Activated naive CD8-positive, alpha-beta T cell treated with anti-CD3 and anti-CD28 coated beads, Interleukin-2, amount 50 U/mL, for 24 hours (primary cell): ENCODE results near the gene LGALS9.
"Not testable (repeated sequence)": the region's sequence is repeated elsewhere in the genome, so short reads cannot be mapped to it uniquely, and the experiment has no call there.

Source experiments
- ATAC-seq: fragments of 150-1000 bp; cut with Tn5 transposase; one replicate; pipeline ENCODE4 v1.10.0; 2021
- DNase-seq: peaks from one replicate; pipeline ENCODE4 v3.0.0; 2021
- H3K27ac Mint-ChIP-seq: one replicate; pipeline ENCODE4 v1.8.0; 2021; ENCODE audit warnings: mild to moderate bottlenecking, mixed read lengths
- H3K27me3 Mint-ChIP-seq: one replicate; pipeline ENCODE4 v1.8.0; 2021; ENCODE audit warnings: mixed read lengths
- H3K36me3 Mint-ChIP-seq: one replicate; pipeline ENCODE4 v1.8.0; 2021; ENCODE audit warnings: low read depth, mixed read lengths
- H3K4me1 Mint-ChIP-seq: one replicate; pipeline ENCODE4 v1.8.0; 2021; ENCODE audit warnings: mixed read lengths
- H3K4me3 Mint-ChIP-seq: one replicate; pipeline ENCODE4 v1.8.0; 2021; ENCODE audit warnings: mild to moderate bottlenecking, moderate library complexity, mixed read lengths
- H3K9me3 Mint-ChIP-seq: one replicate; pipeline ENCODE4 v1.8.0; 2021; ENCODE audit warnings: mixed read lengths

LGALS9 gene

DNA sequence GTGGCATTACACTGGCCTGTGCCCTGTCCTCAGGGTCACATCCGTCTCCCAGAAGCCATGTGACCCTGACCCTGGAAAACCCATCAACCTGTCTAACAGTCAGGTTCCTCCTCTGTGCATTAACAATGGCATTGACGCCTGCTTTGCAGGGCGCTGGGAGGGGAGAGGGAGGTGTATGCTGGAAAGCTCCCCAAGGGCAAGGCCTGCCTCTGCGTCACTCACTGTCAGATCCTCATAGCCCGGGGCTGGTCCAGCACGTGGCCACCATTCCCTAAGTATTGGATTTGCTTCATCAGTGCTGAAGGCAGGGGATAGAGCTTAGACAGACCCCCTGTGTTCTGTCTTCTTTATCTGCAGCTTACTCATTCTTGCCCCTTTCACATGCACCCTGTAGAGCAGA is 35.3 kb downstream of the LGALS9 start:
- not testable (repeated sequence) for H3K9me3 Mint-ChIP-seq, DNase-seq, H3K27me3 Mint-ChIP-seq, H3K27ac Mint-ChIP-seq, H3K36me3 Mint-ChIP-seq, ATAC-seq, H3K4me1 Mint-ChIP-seq, H3K4me3 Mint-ChIP-seq

DNA sequence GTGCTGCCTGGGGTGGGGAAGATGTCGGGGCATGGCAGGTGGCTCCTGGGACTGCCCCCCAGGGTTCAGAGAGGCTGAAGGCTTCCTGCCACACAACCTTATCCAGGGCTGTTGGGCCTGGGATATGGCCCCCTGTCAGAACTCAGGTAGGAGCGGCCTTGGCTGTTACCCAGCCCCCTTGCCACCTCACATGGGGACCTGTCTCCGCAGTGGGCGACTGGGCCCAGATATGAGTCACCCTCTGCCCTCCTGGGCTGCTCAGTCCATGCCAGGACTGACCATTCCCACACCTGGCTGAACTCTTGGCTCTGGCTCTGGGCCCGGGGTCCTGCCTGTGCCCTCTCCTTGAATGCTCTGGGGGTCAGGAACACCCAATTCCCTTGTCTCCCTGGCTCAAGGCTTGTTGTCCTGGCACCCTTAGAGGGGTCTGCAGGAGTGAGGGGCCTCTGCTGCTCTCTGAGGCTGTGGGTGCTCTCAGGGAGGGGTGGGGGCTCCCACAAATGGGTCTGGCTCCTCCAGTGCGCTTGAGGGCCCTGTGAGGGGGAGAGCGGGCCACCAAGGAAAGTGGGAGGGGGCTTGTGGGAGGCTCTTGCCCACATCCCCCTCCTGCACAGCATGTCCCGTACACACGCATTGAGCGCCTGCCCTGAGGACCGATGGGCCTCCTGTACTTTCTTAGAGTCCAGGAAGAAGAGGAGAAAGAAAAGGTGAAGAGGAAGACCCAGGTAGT is 36.0 kb downstream of the LGALS9 start:
- H3K9me3 Mint-ChIP-seq: no peaks in the 10 kb centered on the region
- H3K27ac Mint-ChIP-seq: no peak overlapping the region
- H3K27me3 Mint-ChIP-seq: peaks cover 2% of the 10 kb centered on the region
- no peaks in the 10 kb centered on the region for H3K36me3 Mint-ChIP-seq
- H3K4me3 Mint-ChIP-seq: no peak overlapping the region
- no peak for ATAC-seq
- H3K4me1 Mint-ChIP-seq: no peaks in the 10 kb centered on the region
- no peak for DNase-seq

DNA sequence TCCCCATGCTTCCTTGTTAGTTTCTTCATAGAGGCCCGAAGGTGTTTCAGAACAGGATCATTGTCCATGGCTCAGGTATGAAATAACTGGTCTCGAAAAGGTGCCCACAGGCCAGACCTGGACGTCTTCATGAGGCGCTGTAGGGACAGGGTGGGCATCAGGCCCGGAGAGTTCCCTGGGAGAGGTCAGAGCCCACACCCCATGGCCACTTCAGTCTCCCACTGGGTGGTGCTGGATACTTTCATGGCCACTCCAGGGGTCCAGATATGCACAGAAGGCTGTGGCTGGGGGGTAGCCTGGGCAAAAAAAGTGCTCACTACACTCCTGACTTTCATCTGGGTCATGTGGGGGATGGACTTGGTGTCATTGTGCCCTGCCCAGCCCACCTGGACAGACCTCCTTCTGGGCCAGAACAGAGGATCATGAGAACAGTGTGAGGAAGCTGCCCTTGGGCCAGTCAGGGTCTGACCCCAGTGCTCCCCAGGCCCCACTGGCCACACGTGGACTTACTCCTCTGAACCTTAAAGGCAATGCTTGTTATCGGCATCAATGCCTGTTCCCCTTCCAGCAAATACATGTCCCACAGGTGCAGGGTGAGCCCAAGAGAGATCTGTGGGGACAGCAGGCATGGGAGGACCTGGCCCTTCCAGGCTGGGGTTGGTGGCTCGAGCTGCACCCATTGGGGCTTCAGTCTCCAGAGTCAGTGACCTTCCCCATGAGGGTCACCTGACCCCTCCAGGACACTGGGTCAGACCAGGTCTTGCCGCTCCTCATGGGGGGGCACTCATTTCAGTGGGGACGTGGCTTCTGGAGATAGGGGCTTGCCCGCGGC is 36.9 kb downstream of the LGALS9 start:
- H3K27me3 Mint-ChIP-seq: peaks cover 2% of the 10 kb centered on the region
- ATAC-seq: no peak
- no peak for DNase-seq

DNA sequence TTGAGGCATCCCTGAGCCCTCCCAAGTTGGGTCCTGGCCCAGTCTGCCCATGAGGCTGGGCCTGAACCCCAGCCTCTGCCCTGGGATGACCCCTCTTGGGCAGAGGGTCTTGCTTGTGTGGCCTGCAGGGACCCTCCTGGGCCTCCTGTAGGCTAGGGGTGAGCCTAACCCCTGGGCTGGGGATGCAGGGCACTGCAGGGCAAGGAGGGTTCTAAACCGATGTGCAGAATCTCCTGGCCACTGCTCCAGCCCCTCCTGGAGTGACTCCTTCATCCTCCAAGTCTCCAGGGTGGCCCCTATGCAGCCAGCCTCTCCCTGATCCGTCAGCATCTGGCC is 37.5 kb downstream of the LGALS9 start:
- Mint-ChIP-seq H3K4me3 (no peak overlapping the region), H3K4me1 (no peaks in the 10 kb centered on the region), H3K27ac (no peak overlapping the region), H3K27me3 (peaks cover 2% of the 10 kb centered on the region), H3K36me3 (no peaks in the 10 kb centered on the region), H3K9me3 (no peaks in the 10 kb centered on the region)
- ATAC-seq (no peak), DNase-seq (no peak)

More for the DNA sequence above, 36.9 kb downstream of the LGALS9 start:
- no peaks in the 10 kb centered on the region for H3K4me1 Mint-ChIP-seq
- H3K27ac Mint-ChIP-seq: no peak overlapping the region
- no peak overlapping the region for H3K4me3 Mint-ChIP-seq
- H3K36me3 Mint-ChIP-seq: no peaks in the 10 kb centered on the region
- no peaks in the 10 kb centered on the region for H3K9me3 Mint-ChIP-seq

DNA sequence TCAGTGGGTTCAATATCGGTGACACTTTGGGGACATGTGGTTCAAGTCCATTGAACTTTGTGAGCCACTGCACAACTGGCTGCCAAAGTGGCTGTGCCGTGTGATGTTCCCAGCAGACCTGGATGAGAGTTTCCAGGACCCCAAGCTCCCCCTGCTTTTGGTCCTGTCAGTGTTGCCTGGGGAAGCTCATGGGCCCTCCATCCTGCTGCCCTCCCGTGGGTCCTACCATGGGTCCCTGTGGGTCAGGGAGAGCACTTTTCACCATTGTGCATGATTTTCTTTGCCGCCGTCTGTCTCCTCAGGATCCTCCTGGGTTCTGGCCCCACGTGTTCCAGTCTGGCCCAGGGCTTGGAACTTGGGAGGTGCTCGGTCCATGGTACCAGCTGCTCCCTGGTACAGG is 38.1 kb downstream of the LGALS9 start:
- Mint-ChIP-seq H3K4me3 (no peak overlapping the region), H3K27ac (no peak overlapping the region), H3K27me3 (peaks cover 2% of the 10 kb centered on the region), H3K4me1 (no peaks in the 10 kb centered on the region), H3K36me3 (no peaks in the 10 kb centered on the region), H3K9me3 (no peaks in the 10 kb centered on the region)
- DNase-seq (no peak), ATAC-seq (no peak)

DNA sequence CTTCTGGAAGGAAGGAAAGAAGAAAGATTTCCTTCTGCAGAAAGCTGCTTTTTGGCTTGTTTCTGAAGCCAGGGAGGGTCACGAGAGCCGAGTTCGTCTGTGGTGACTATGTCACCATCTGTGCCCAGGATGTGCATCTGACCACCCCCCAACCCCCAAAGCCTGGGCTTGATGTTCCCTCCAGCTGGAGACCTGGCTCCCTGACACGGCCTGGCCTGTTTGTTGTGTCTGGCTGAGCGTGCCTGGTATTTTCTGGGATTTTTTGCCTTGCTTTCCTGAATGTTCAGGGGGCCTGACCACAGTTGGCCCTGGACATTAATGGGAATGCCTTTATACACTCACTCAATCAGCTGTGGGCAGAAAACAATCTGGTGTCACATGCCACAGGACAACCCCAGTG is 38.9 kb downstream of the LGALS9 start:
- H3K27me3 Mint-ChIP-seq: peaks cover 2% of the 10 kb centered on the region
- H3K4me3 Mint-ChIP-seq: no peak overlapping the region
- no peaks in the 10 kb centered on the region for H3K9me3 Mint-ChIP-seq
- no peak overlapping the region for H3K27ac Mint-ChIP-seq
- H3K36me3 Mint-ChIP-seq: no peaks in the 10 kb centered on the region
- DNase-seq (no peak), ATAC-seq (no peak)
- no peaks in the 10 kb centered on the region for H3K4me1 Mint-ChIP-seq

DNA sequence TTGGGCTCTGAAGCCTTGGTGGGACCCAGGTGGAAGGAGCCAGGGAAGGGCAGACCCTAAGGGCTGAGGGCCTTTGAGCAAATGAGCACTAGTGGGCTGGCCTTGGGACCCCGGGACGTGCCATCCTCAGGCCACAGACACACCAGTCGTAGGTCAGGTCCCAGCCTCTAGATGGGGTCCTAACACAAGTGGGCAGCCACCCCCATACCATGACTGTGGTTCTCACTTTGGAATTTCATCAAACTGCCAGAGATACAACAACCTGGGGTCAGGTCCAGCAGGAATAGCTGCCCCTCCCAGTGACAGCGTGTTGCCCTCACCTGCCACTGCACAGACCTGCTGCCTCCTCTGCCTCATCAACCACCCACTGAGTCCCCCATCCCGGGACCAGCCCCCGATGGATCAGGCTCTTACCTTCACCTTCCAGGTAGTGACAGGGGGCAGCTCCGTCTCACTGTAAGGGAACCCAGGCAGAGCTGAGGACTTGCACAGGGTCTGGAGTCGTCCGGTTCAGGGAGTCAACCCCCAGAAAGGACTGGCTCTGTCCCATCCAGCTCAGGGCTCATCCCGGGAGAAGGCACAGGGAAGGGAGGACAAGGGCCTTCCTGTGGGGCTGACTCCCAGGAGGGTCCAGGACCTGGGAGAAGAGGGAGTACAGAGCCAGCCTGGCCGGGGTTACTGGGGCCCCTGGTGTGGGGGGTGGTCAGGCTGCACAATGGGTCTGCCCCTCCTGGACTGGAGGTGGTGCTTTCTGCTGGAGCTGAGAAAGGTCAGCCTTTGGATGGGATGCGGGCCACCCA is 40.0 kb downstream of the LGALS9 start:
- Mint-ChIP-seq H3K36me3 (no peaks in the 10 kb centered on the region), H3K27ac (no peak overlapping the region), H3K27me3 (peaks cover 2% of the 10 kb centered on the region), H3K4me3 (no peak overlapping the region), H3K4me1 (no peaks in the 10 kb centered on the region), H3K9me3 (no peaks in the 10 kb centered on the region)
- DNase-seq (no peak), ATAC-seq (no peak)

DNA sequence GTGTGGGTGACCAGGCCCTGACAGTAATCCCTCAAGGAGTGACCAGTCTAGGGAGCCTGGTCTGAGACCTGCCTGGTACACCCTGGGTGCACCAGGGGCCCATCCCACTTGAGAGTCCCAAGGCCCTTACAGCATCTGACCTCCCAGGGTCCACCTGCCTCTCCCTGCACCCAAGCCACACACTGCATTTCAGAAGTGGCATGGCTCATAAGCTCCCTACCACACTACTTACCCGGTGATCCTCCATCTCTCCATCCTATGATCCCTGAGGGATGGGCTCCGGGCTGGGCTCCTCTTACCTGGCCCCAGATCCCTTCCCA is 40.6 kb downstream of the LGALS9 start:
- H3K36me3 Mint-ChIP-seq: no peaks in the 10 kb centered on the region
- H3K4me3 Mint-ChIP-seq: no peak overlapping the region
- H3K27me3 Mint-ChIP-seq: peaks cover 2% of the 10 kb centered on the region
- DNase-seq: no peak
- no peak overlapping the region for H3K27ac Mint-ChIP-seq
- H3K9me3 Mint-ChIP-seq: no peaks in the 10 kb centered on the region
- ATAC-seq: no peak
- H3K4me1 Mint-ChIP-seq: no peaks in the 10 kb centered on the region

DNA sequence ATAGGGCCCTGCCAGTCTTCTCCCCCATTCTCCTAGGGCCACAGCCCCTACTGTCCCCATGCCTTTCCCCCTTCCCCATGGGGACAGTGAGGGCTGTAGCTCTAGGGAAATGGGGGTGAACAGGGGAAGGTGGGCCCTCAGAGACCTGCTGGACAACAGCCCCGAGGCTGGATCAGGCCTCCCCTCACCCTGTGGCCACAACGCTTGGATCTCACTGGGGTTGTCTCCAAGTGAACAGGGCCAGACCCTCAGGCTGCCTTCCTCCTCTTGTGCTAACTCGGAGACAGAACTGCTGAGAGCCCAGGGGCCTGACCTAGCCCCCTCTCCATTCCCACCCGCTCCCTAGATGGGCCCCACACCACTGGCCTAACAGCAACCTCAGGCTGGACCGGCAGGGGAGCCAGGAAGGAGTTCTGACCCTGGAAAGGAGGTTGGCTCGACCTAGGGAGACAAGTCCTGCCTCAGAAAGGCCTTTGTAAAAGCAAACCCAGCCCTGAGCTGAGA is 41.0 kb downstream of the LGALS9 start:
- not testable (repeated sequence) for H3K27ac Mint-ChIP-seq, DNase-seq, H3K4me3 Mint-ChIP-seq, H3K9me3 Mint-ChIP-seq, H3K4me1 Mint-ChIP-seq, H3K36me3 Mint-ChIP-seq, H3K27me3 Mint-ChIP-seq, ATAC-seq

DNA sequence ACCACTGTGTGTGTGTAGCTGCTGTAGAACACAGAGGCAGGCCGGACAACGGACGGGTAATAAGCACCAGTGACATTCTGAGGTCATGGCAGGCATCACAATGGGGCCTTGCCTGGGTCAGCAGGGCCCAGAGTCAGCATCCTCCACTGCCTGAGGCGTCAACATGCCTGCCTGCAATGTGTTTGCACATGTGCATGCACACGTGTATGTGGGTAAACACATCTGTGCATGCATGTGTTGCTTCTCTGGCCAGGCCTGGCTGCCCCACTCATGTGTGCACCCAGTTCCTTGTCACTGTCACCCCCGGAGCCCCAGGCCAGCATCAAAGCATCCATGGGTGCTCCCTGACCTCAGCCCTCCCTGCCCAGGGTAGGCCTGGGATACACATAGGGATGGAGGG is 43.3 kb downstream of the LGALS9 start:
- Mint-ChIP-seq H3K4me1 (no peaks in the 10 kb centered on the region), H3K27ac (no peak overlapping the region)
- DNase-seq: no peak

DNA sequence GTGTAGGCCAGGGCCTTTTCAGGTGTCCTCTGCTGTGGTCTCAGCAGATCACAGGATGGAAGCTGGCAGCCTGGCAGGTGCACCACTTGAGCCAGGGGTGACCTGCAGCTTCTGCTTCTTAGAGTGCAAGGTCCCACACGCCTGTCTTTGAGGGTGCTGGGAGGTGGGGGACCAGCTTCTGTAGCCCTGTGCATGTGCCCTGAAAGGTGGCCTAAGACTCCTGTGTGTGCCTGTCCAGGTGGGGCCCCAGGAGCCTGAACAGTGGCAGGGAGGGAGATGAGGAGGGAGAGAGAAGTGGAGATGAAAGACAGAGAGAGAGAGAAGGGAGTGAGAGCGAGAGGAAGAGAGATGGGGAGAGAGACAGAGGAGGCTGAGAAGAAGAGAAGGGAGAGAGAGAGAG is 46.2 kb downstream of the LGALS9 start:
- Mint-ChIP-seq H3K4me3 (no peak overlapping the region), H3K4me1 (no peaks in the 10 kb centered on the region), H3K27me3 (peaks cover under 1% of the 10 kb centered on the region), H3K9me3 (no peaks in the 10 kb centered on the region), H3K27ac (no peak overlapping the region), H3K36me3 (no peaks in the 10 kb centered on the region)
- ATAC-seq: no peak
- no peak for DNase-seq

More for the DNA sequence above, 43.3 kb downstream of the LGALS9 start:
- Mint-ChIP-seq H3K36me3 (no peaks in the 10 kb centered on the region), H3K27me3 (peaks cover 2% of the 10 kb centered on the region), H3K9me3 (no peaks in the 10 kb centered on the region), H3K4me3 (no peak overlapping the region)
- ATAC-seq: no peak

DNA sequence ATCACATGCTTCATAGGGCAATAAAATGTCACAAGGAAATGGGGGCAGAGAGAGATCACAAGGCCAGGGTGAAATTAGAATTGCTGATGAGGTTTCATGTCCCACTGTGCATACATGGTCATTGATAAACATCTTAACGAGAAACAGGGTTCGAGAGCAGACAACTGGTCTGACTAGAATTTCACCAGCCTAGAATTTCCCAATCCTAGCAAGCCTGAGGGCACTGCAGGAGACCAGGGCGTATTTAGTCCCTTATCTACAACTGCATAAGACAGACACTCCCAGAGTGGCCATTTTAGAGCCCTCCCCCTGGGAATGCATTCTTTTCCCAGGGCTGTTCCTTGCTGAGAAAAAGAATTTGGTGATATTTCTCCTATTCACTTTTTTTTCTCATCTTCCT is 55.3 kb downstream of the LGALS9 start:
- not testable (repeated sequence) for H3K27ac Mint-ChIP-seq, ATAC-seq, H3K4me3 Mint-ChIP-seq, DNase-seq, H3K36me3 Mint-ChIP-seq, H3K4me1 Mint-ChIP-seq
- H3K27me3 Mint-ChIP-seq: peaks cover 14% of the 10 kb centered on the region
- H3K9me3 Mint-ChIP-seq: peaks cover 17% of the 10 kb centered on the region

DNA sequence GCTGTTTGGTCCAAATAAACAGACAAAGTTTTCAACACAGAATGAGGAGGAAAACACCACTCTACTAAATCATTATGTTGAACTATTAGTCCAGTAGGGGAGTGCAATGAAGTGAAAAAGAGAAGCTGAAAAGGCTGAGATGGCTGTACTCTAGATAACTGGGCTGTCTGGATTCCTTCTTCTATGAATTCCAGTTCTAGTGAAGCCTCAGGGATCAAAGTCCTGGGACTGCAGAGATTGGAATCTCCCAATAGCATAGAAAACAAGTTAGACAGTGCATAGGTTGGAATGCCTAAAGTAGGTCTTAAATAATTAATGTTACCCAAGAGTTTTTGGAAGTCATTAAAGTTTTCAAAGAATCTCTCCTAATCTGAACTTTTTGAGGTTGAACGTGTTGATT is 59.9 kb downstream of the LGALS9 start:
- Mint-ChIP-seq H3K4me3 (no peak overlapping the region), H3K4me1 (no peaks in the 10 kb centered on the region), H3K27me3 (peaks cover 11% of the 10 kb centered on the region), H3K27ac (no peak overlapping the region), H3K9me3 (peaks cover 33% of the 10 kb centered on the region), H3K36me3 (peaks cover 6% of the 10 kb centered on the region)
- no peak for DNase-seq
- no peak for ATAC-seq

DNA sequence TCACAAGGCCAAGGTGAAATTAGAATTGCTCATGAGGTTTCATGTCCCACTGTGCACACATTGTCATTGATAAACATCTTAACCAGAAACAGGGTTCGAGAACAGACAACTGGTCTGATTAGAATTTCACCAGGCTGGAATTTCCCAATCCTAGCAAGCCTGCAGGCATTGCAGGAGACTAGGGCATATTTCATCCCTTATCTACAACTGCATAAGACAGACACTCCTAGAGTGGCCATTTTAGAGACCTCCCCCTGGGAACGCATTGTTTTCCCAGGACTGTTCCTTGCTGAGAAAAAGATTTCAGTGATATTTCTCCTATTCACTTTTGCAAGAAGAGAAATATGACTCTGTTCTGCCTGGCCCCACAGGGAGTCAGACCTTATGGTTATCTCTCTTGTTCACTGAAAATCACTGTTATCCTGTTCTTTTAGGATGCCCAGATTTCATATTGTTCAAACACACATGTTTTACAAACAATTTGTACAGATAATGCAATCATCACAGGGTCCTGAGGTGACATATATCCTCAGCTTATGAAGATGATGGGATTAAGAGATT is 64.3 kb downstream of the LGALS9 start:
- not testable (repeated sequence) for H3K4me3 Mint-ChIP-seq, ATAC-seq, H3K36me3 Mint-ChIP-seq, H3K4me1 Mint-ChIP-seq, H3K27me3 Mint-ChIP-seq, DNase-seq, H3K27ac Mint-ChIP-seq
- peaks cover 24% of the 10 kb centered on the region for H3K9me3 Mint-ChIP-seq
